ENCODE measurements around the gene CSK.

DNA sequence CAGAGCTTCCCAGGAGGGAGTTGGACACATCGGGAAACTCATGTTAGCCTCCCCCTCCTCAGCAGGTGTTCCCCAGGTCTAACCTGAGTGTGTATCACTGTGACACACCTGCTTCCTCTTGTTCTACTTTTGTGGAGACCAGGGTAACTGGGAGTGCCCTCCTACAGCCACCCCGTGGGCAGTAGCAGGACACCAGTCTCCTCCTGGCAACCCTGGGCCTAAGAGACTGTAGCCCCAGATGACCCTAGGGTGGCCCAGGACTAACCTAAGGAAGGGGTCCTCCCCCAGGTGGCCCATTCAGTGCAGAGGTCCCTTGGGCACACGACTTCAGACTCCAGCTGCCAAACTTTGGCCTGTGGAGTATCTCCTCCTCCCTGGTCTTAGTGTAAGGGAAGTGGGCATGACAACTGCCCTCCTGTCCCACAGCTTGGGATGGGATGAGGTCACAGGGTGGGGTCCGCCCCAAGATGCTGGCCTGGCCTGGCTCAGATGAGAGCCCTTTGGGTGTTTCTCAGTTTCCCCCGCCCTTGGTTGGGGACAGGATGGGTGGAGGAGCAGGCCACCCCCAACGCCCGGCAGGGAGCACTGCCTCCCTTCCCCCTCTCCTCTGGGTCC, 4.8 kb downstream of the CSK start:
- TF ChIP-seq POLR2AphosphoS5 (IDR thresholded peaks at IDR 0.05; ENCODE audit: low read depth, low read length) (no peak), SIN3A (IDR thresholded peaks at IDR 0.05; ENCODE audit: borderline replicate concordance, insufficient read depth, low read length) (no peak), TAF1 (IDR thresholded peaks at IDR 0.05; ENCODE audit: borderline replicate concordance, insufficient read depth, low read length) (no peak)
- TF ChIP-seq, protein P1, sequence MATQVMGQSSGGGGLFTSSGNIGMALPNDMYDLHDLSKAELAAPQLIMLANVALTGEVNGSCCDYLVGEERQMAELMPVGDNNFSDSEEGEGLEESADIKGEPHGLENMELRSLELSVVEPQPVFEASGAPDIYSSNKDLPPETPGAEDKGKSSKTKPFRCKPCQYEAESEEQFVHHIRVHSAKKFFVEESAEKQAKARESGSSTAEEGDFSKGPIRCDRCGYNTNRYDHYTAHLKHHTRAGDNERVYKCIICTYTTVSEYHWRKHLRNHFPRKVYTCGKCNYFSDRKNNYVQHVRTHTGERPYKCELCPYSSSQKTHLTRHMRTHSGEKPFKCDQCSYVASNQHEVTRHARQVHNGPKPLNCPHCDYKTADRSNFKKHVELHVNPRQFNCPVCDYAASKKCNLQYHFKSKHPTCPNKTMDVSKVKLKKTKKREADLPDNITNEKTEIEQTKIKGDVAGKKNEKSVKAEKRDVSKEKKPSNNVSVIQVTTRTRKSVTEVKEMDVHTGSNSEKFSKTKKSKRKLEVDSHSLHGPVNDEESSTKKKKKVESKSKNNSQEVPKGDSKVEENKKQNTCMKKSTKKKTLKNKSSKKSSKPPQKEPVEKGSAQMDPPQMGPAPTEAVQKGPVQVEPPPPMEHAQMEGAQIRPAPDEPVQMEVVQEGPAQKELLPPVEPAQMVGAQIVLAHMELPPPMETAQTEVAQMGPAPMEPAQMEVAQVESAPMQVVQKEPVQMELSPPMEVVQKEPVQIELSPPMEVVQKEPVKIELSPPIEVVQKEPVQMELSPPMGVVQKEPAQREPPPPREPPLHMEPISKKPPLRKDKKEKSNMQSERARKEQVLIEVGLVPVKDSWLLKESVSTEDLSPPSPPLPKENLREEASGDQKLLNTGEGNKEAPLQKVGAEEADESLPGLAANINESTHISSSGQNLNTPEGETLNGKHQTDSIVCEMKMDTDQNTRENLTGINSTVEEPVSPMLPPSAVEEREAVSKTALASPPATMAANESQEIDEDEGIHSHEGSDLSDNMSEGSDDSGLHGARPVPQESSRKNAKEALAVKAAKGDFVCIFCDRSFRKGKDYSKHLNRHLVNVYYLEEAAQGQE (IDR thresholded peaks at IDR 0.05; ENCODE audit: insufficient read depth in 1 of 2, low read depth in 2 of 2, low read length in 2 of 2) = no peak

Data from PFSK-1 (cell line).